Progenitor cell of endocrine pancreas (in vitro differentiated cells): ENCODE results near the gene DRC7. TPM values are rescaled to one million over a fixed set of nuclear protein-coding genes. Genes with fewer than 3 reads are reported as not detected.

ENCODE experiments used
- DNase-seq: peaks from one replicate; pipeline ENCODE4 v3.0.0; 2021; ENCODE audit warnings: low spot score; ENCODE audit not compliant: unreplicated experiment
- H3K27ac Mint-ChIP-seq: 2 replicates; pipeline ENCODE4 v1.8.0; 2021; ENCODE audit warnings: mild to moderate bottlenecking, moderate library complexity, mixed read lengths
- H3K27me3 Mint-ChIP-seq: 2 replicates; pipeline ENCODE4 v1.8.0; 2021; ENCODE audit warnings: mixed read lengths
- H3K36me3 Mint-ChIP-seq: 2 replicates; pipeline ENCODE4 v1.8.0; 2022; ENCODE audit warnings: mixed read lengths; ENCODE audit not compliant: insufficient read depth
- H3K4me1 Mint-ChIP-seq: 2 replicates; pipeline ENCODE4 v1.8.0; 2021; ENCODE audit warnings: low read depth, mixed read lengths
- H3K4me3 Mint-ChIP-seq: 2 replicates; pipeline ENCODE4 v1.8.0; 2021; ENCODE audit warnings: low read depth, mild to moderate bottlenecking, moderate library complexity, mixed read lengths
- H3K9me3 Mint-ChIP-seq: 2 replicates; pipeline ENCODE4 v1.8.0; 2021; ENCODE audit warnings: low read depth, mixed read lengths
- total RNA-seq: library from RNA; stranded (reverse); gene quantifications from 2 replicates; pipeline ENCODE4 v1.2.1, GENCODE V29; 2021
- TF ChIP-seq, protein P1 (sequence below): fragments of 200-600 bp; sonication (generic); IDR thresholded peaks from one replicate; pipeline ENCODE4 v1.5.0; 2021; ENCODE audit warnings: antibody characterized with exemption, mild to moderate bottlenecking; ENCODE audit not compliant: unreplicated experiment

Gene DRC7
- total RNA-seq, 1 donor from 2014 or later, result 6.8 TPM

DNA sequence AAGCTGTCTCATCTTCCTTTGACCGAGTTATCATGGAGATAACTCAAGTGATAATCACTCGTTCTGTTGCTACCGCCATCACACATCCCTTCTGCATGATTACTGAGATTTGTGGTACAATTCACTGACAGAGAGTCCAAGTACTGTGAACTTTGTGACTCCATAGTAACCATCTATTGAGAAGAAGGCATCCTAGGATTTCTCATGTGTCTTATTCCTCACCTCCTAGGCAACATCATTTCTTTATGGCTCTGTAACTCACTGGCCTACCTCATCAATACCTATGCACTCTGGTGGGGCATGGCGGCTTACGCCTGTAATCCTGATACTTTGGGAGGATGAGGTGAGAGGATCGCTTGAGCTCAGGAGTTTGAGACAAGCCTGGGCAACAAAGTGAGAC is 19.4 kb downstream of the DRC7 start:
- peaks cover 2% of the 10 kb centered on the region for H3K4me1 Mint-ChIP-seq
- no peaks in the 10 kb centered on the region for H3K9me3 Mint-ChIP-seq
- H3K27me3 Mint-ChIP-seq, result no peaks in the 10 kb centered on the region
- no peak overlapping the region for H3K27ac Mint-ChIP-seq
- TF ChIP-seq, protein P1, sequence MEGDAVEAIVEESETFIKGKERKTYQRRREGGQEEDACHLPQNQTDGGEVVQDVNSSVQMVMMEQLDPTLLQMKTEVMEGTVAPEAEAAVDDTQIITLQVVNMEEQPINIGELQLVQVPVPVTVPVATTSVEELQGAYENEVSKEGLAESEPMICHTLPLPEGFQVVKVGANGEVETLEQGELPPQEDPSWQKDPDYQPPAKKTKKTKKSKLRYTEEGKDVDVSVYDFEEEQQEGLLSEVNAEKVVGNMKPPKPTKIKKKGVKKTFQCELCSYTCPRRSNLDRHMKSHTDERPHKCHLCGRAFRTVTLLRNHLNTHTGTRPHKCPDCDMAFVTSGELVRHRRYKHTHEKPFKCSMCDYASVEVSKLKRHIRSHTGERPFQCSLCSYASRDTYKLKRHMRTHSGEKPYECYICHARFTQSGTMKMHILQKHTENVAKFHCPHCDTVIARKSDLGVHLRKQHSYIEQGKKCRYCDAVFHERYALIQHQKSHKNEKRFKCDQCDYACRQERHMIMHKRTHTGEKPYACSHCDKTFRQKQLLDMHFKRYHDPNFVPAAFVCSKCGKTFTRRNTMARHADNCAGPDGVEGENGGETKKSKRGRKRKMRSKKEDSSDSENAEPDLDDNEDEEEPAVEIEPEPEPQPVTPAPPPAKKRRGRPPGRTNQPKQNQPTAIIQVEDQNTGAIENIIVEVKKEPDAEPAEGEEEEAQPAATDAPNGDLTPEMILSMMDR, result no peak
- no peak overlapping the region for H3K4me3 Mint-ChIP-seq
- DNase-seq, result no peak
- no peaks in the 10 kb centered on the region for H3K36me3 Mint-ChIP-seq

DNA sequence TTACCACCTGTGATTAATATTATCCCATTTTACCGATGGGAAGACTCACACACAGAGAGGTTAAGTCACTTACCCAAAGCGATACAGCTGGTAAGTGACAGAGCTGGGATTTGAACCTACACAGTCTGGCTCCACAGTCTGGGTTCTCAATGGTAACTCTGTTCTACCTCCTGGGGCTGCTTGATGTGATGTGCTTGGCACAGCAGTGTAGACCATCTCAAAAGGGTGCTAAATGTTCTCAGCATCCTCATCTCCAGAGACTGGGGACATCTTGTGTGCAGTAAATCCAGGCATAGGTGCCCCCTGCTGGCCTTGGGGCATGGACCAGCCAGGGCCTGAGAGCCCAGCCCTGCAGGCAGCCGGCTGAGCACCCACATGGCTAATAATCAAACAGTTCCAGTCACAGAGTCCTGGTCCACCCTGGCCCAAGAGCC is 25.6 kb downstream of the DRC7 start:
- peak; percentile 57 for DNase-seq
- no peaks in the 10 kb centered on the region for H3K36me3 Mint-ChIP-seq
- no peaks in the 10 kb centered on the region for H3K27me3 Mint-ChIP-seq
- no peak overlapping the region for H3K4me3 Mint-ChIP-seq
- H3K27ac Mint-ChIP-seq, result no peak overlapping the region
- H3K4me1 Mint-ChIP-seq, result peaks cover 3% of the 10 kb centered on the region
- TF ChIP-seq, protein P1, result peak; percentile 81
- no peaks in the 10 kb centered on the region for H3K9me3 Mint-ChIP-seq

- DNase-seq, result no peak
- Mint-ChIP-seq H3K4me1 (peaks cover 3% of the 10 kb centered on the region), H3K36me3 (no peaks in the 10 kb centered on the region)
Observed at GRCh38 chr16:57721356-57722209, 27.0 kb downstream of the DRC7 start.

GRCh38 chr16:57722210-57722499 is 27.5 kb downstream of the DRC7 start:
- DNase-seq, result no peak
- H3K27me3 Mint-ChIP-seq, result no peaks in the 10 kb centered on the region
- no peak overlapping the region for H3K4me3 Mint-ChIP-seq
- H3K27ac Mint-ChIP-seq, result no peak overlapping the region
- H3K4me1 Mint-ChIP-seq, result peaks cover 3% of the 10 kb centered on the region
- H3K36me3 Mint-ChIP-seq, result no peaks in the 10 kb centered on the region
- TF ChIP-seq, protein P1, result no peak
- no peaks in the 10 kb centered on the region for H3K9me3 Mint-ChIP-seq

More at GRCh38 chr16:57721356-57722209, 27.0 kb downstream of the DRC7 start:
- H3K4me3 Mint-ChIP-seq, result no peak overlapping the region
- no peaks in the 10 kb centered on the region for H3K9me3 Mint-ChIP-seq
- TF ChIP-seq, protein P1, result no peak
- no peak overlapping the region for H3K27ac Mint-ChIP-seq
- H3K27me3 Mint-ChIP-seq, result no peaks in the 10 kb centered on the region

DNA sequence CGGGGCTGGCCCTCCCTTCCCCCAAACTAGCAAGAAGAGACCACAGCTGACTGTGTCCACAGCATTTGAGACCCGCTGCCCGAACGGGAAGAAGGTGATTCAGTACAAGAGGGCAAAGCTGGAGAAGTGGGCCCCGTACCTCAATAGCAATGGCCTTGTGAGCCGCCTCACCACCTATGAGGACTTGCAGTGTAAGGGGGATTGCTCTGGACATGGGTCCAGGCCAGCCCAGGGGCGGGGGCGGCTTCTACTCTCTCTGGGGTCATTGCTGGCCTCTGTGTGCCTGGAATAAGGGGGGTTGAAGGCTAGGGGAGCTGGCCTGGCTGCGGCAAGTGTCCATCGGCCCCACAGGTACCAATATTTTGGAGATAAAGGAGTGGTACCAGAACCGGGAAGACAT is 28.0 kb downstream of the DRC7 start:
- TF ChIP-seq, protein P1, result no peak
- DNase-seq, result no peak
- Mint-ChIP-seq H3K27me3 (no peaks in the 10 kb centered on the region), H3K4me3 (no peak overlapping the region), H3K27ac (no peak overlapping the region), H3K36me3 (no peaks in the 10 kb centered on the region), H3K4me1 (peaks cover 3% of the 10 kb centered on the region), H3K9me3 (no peaks in the 10 kb centered on the region)
